ENCODE results near the gene PDRG1.
A peak's percentile ranks its signal among the peaks of the same experiment; 100 is the strongest.

Gene PDRG1

GRCh38 chr20:31951530-31952453 lies at the start of gene PDRG1:
Gene PDRG1 (minus strand): TSS chr20:31952046. CDS start chr20:31951961, 85 bp downstream.
- peak; percentile 98 for DNase-seq

DNA sequence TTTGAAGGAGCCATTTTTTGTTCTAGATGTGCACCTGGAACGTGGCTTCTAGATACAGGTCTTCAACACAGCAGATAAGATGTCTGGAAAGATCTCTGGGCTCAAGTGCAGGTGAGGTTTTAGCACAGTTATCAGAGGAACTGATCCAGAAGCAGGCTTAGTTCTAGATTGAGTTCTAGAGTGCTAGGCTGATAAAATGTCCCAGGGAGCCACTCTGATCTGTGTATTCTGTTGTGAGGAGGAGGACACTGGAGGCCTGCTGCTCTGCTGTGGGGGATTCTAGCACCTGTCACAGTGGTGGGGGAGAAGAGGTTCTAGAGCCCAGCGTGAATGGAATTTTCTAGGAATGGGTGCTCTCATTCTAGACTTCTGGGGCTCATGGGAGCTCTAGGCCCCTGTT lies 46.4 kb upstream of the PDRG1 start:
- no peak for DNase-seq

DNA sequence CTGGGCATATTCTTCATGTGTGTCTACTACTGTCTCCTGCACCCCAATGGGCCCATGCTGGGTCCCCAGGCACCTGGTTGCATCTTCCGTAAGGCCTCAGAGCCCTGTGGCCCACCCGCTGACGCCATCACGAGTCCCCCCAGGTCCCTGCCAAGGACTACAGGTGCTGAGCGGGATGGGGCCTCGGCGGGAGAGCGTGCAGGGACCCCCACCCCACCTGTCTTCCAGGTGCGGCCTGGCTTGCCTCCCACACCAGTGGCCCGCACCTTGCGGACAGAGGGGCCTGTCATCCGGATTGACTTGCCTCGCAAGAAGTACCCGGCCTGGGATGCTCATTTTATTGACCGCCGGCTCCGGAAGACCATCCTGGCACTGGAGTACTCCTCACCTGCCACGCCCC lies 45.1 kb upstream of the PDRG1 start:
- DNase-seq = no peak

DNA sequence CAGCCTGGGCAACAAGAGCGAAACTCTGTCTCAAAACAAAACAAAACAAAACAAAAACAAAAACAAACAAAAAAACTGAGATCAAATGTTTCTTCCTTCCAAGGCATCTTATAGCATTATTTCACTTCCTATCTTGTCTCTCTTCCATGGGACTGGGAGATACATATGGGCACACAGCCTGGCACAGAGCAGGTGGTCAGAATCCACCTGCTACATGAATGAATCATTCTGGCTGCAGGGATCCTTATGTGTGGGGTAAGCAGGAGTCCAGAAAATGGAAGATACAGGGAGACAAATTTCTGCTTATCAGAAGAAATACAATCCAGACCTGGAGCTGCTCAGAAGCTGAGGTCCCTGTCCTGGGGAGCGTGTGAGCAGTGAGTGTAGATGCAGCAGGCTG lies 40.2 kb upstream of the PDRG1 start:
- no peak for DNase-seq

DNA sequence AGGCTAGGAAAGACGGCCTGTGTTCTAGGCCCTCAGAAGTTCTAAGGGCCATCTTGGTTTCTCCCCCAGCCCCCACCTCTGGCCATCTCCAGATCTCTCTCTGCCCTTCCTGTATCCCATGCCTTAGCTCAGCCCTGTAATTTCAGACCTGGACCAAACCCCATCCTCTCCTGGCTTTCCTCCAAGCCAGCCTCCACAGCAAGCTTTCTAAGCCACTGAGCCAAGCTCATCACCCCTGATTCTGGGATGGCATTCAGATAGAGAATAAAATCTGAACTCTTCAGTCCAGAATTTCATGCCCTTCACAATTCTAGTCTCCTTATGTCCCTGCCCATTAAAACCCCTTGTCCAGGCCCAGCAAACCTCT lies 39.5 kb upstream of the PDRG1 start:
- DNase-seq = no peak

GRCh38 chr20:31990641-31991338 lies 38.9 kb upstream of the PDRG1 start:
- no peak for DNase-seq

GRCh38 chr20:31989030-31989645 lies 37.3 kb upstream of the PDRG1 start:
- no peak for DNase-seq

- no peak for DNase-seq
These were observed 36.7 kb upstream of the PDRG1 start for GRCh38 chr20:31988430-31989015.

DNA sequence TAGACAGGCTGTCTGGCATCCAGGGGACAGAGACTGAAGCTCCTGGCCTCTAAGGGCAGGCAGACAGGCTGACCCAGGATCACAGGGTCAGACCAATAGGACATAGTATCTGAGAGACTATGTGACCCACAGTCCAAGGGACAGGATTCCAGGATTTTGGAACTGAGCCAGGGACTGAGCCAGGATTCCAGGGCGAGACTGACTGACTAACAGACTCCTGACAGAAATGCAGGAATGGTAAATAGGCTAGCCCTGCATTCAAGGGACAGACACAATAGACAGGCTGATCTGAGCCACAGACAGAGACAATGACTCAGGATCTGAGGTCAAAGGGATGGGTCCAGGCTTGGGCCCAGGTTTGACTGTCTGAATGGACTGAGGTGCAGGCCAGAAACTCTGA lies 35.9 kb upstream of the PDRG1 start:
- DNase-seq = no peak

- DNase-seq = no peak
These were observed 33.2 kb upstream of the PDRG1 start for GRCh38 chr20:31984981-31985471.

DNA sequence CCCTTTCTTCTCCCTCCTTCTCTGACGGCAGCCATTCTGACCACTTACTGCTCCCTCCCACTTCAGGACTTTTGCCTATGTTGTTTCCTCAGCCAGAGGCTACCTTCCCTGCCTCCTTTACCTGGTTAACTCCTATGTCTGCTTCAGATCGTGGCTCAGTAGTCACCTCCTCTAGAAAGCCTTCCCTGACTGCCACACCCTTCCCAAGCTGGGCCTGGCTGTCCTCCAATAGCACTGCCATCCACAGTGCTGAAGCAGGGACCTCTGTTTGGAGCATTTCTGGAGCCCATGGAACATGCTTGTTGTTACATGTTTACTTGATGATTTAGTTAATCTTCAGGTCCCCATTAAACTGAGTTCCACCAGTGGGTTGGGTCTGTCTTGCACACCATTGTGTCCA lies 29.9 kb upstream of the PDRG1 start:
- no peak for DNase-seq

DNA sequence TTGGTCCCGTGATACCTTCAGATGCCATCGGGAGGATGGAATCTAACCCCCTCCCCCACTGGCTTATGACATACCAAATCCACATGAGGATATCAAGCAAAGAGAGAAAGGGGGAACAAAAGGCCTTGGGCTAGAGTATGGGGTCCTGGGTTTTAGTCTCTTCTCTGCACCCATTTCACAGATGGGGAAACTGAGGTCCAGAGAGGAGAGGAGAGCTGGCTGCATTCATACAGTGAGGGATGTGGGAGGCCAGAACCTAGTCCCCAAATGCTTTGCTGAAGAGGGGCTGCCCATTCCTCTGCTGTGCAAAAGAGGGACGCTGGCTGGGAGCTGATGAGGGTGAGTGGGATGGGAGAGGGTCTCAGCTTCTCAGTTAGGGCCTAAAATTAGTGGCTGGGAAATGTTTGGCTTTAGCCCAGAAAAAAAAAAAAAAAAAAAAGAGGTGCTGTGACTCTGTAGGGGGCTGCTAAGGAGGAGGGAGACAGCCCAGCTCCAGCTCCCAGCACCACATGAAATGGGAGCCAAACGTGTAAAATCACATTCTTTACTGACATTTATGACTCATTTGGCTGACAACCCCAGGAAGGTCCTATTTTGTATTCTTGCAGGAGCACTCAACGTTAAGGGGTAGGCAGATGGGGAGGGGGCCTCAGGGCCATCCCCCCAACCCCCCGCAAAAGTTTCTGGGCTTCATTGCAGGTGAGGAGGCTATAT lies 28.0 kb upstream of the PDRG1 start:
- DNase-seq = no peak

DNA sequence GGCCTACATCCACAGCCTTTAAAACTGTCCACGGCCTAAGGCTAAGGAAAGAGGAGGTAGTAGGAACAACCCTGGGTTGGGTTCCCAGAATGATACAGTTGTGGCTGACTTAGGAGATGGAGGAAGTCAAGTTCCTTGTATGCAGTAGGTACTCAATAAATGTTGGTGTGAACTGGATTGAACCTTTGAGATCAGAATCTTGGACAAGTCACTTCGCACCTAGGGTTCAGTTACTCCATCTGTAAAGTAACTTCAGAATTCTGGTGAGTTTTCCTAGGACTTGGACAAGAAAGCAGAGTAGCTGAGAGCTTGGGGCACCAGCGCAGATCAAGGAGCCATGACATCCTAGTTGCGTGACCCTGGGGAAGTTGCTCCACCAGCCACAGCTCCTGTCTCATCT lies 25.2 kb upstream of the PDRG1 start:
- no peak for DNase-seq

DNA sequence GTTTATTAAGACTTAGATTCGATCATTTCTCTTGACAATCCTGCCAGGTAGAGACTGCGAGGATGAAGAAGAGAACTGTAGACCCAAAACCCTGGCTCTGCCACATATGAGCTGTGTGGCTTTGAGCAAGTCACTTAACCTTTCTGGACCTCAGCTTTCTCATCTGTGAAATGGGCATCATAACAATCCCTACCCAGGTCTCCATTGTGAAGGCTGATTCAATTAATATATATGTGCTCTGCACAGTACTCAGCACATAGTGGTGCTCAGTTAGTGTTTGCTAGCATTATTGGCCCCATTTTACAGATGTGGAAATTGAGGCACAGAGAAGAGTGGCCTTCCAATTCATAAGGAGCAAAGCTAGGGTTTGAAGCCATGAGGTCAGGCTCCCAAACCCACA lies 24.0 kb upstream of the PDRG1 start:
- no peak for DNase-seq

- DNase-seq = no peak
These were observed 23.2 kb upstream of the PDRG1 start for GRCh38 chr20:31974951-31975487.

GRCh38 chr20:31974296-31974695 lies 22.4 kb upstream of the PDRG1 start:
- DNase-seq = no peak

DNA sequence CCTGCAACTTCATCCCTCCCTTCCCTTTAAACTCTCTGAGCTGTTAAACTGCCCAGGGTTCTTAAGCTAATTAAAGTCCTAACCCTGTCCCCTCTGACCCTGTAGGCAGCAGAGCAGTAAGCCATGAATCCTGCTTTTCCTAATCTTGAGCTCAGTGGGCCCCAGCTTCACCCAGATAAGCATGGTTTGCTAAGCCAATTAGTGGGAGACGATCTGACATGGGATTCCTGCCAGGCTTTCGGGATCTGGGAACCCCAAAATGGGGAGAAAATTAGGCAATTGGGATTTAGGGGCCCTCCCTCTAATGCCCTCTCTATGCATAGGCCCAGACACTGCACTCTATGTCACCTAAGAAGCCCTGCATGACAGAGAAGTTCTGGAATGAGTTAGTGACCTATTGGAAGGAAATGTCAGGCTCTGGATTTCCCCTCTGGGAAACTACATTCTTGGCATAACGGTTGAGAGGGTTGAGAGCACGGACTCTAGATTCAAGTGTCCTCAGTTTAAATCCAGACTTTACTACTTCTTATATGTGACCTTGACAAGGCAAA lies 20.7 kb upstream of the PDRG1 start:
- DNase-seq = no peak

- DNase-seq = no peak
These were observed 18.1 kb upstream of the PDRG1 start for GRCh38 chr20:31969991-31970390.

DNA sequence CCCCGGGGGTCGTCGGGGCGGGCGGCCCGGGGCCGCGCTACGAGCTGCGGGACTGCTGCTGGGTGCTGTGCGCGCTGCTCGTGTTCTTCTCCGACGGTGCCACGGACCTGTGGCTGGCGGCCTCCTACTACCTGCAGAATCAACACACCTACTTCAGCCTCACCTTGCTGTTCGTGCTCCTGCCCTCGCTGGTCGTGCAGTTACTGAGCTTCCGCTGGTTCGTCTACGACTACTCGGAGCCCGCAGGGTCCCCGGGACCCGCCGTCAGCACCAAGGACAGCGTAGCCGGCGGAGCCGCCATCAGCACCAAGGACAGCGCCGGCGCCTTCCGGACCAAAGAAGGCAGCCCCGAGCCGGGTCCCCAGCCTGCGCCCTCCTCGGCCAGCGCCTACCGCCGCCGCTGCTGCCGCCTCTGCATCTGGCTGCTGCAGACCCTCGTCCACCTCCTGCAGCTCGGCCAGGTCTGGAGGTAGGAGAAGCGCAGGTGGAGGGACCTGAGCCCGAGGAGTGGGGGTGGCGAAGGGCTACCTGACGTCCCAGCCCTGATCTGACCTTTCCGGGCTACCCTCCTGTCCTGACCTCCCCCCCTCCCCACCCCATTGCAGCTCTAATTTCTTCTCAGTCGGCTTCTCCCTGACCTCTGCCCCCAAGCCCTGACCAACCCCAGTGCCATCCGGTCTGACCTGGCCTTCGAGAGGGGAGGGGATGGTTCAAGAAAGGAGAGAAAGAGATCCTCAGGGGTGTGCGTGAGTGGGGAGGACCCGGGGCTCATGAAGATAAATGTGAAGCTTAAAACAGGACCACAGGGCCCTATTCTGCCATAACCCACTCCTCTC lies 16.7 kb upstream of the PDRG1 start:
- peak; percentile 84 for DNase-seq

GRCh38 chr20:31967830-31968249 lies 16.0 kb upstream of the PDRG1 start, which contains the start of gene XKR7:
Gene XKR7 (plus strand): TSS chr20:31968151. CDS start chr20:31968176, 25 bp downstream.
- DNase-seq = peak; percentile 27
